ENCODE measurements around the gene LRRFIP2.

- TF ChIP-seq CTCF (IDR thresholded peaks at IDR 0.05) (no peak), POLR2A (IDR thresholded peaks at IDR 0.05) (no peak)
Measured at GRCh38 chr3:37096288-37096687, 78.1 kb downstream of the LRRFIP2 start.
